ENCODE results near the gene COL26A1.
"Not testable (repeated sequence)": the region's sequence is repeated elsewhere in the genome, so short reads cannot be mapped to it uniquely, and the experiment has no call there.

DNA sequence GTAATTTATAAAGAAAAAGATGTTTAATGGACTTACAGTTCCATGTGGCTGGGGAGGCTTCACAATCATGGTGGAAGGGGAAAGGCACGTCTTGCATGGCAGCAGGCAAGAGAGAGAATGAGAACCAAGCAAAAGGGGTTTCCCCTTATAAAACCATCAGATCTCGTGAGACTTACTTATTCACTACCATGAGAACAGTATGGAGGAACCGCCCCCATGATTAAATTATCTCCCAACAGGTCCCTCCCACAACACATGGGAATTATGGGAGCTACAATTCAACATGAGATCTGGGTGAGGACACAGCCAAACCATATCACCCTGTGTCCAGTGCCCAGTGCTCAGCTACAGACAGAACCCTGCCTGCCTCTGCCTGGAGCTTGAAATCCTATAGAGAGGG, 197.3 kb downstream of the COL26A1 start:
- TF ChIP-seq CTCF (IDR thresholded peaks at IDR 0.05; ENCODE audit: insufficient read depth, low read length); GABPA (IDR thresholded peaks at IDR 0.05; ENCODE audit: low read depth); POLR2AphosphoS5 (IDR thresholded peaks at IDR 0.05; ENCODE audit: low read depth); SPI1 (IDR thresholded peaks at IDR 0.05; ENCODE audit: borderline replicate concordance, low read depth): not testable (repeated sequence)
